Measurements from ENCODE around the gene ENAH. TPM values are rescaled to one million over a fixed set of nuclear protein-coding genes. Genes with fewer than 3 reads are reported as not detected.

Gene ENAH
- total and polyA plus RNA-seq, 8 donors, result 8.0 to 62.8 (median 31.9) TPM

DNA sequence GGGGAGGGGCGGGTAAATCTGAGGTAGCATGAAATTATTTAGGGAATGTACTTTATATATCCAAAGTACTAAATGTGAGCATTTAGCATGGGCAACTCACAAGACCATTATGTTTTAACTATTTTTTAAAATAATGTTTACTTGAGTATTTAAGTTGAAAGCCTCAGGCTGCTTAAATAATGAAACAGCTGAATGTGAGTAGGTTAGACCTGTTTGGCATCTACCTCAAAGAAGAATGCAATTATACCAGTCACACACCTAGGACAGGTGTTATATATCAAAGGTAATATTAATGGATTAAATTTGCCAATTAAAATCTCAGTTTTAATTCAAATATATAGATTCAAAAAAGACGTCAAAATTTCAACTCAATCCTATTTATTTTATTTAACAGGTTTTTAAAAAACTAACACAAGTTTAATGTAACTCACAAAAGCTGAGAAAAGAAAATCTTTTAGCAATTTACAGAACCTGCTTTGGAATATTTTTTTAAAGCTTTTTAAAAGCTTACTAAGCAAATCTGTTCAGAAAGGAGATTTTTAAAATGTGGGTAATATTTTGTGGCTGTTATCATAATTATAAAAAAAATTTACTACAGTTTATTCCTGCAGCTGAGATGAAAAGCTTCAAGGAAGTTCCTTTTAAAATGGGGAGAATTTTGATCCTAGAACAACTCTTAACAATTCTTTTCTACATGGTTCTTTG, 120.5 kb downstream of the ENAH start:
- TF ChIP-seq, protein P1, sequence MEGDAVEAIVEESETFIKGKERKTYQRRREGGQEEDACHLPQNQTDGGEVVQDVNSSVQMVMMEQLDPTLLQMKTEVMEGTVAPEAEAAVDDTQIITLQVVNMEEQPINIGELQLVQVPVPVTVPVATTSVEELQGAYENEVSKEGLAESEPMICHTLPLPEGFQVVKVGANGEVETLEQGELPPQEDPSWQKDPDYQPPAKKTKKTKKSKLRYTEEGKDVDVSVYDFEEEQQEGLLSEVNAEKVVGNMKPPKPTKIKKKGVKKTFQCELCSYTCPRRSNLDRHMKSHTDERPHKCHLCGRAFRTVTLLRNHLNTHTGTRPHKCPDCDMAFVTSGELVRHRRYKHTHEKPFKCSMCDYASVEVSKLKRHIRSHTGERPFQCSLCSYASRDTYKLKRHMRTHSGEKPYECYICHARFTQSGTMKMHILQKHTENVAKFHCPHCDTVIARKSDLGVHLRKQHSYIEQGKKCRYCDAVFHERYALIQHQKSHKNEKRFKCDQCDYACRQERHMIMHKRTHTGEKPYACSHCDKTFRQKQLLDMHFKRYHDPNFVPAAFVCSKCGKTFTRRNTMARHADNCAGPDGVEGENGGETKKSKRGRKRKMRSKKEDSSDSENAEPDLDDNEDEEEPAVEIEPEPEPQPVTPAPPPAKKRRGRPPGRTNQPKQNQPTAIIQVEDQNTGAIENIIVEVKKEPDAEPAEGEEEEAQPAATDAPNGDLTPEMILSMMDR (IDR thresholded peaks at IDR 0.05), result no peak
- Histone ChIP-seq H3K4me3 (no peak overlapping the region), H3K9me3 (no peaks in the 10 kb centered on the region), H3K27ac (no peak overlapping the region), H3K27me3 (no peaks in the 10 kb centered on the region), H3K36me3 (no peaks in the 10 kb centered on the region), H3K4me1 (peaks cover 14 to 22% (median 15%) of the 10 kb centered on the region in 3 donors)
- 76 to 77% methylated on average over 2 of the region's 2 CpGs for WGBS, 2 donors
- FAIRE-seq (peak; percentile 17), DNase-seq (no peak), ATAC-seq (no peak)
- intact Hi-C loops (cut with DNase I), result no loop called here

DNA sequence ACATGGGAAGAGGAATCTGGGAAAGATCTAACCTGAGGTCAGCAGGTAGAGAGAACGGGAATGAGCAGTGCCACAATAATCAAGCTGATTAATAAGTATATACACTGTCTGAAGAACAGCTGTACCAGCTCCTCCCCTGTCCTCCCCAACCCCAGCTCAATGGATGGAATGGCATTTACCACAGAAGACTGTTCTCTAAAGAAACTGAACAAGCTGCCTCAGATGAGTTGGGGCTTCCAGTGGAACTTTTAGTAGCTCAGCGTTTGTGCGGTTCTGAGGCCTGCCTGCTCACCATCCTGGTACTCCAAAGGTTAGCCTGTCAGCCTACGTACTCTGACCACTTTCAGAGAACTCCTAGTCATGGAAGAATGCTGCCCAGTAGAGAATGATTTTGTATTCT, 123.2 kb downstream of the ENAH start:
- 91 to 94% methylated on average over 4 of the region's 4 CpGs for WGBS, 2 donors
- no peak overlapping the region for H3K4me3 ChIP-seq
- DNase-seq (no peak), FAIRE-seq (no peak), ATAC-seq (no peak)
- H3K4me1 ChIP-seq, result peaks cover 16 to 30% (median 18%) of the 10 kb centered on the region in 3 donors
- intact Hi-C loops (cut with DNase I), result no loop called here
- H3K27ac ChIP-seq, result no peak overlapping the region
- H3K27me3 ChIP-seq, result no peaks in the 10 kb centered on the region
- TF ChIP-seq, protein P1 (IDR thresholded peaks at IDR 0.05), result no peak
- no peaks in the 10 kb centered on the region for H3K36me3 ChIP-seq
- no peaks in the 10 kb centered on the region for H3K9me3 ChIP-seq

DNA sequence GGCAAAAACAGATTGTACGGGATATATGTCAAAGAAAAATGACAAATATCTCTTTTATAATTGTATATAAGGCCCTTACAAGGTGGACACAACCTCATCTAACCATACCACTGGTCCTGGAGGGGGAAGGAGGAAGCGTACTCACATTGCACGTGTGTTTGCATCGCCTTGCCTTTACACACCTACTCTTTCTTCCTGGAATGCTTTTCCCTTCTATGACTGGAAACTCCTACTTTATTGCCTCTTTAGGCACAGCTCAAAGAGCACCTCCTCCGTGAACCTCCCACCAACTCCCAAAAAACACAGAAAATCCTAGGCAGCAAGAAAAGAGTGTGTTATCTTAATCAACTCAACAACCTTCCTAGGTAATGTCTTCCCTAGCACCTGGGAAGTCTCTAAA, 125.3 kb downstream of the ENAH start:
- FAIRE-seq (no peak), ATAC-seq (no peak), DNase-seq (no peak)
- TF ChIP-seq, protein P1 (IDR thresholded peaks at IDR 0.05), result no peak
- no peaks in the 10 kb centered on the region for H3K27me3 ChIP-seq
- 84 to 90% methylated on average over 5 of the region's 5 CpGs for WGBS, 2 donors
- peaks cover 10 to 15% (median 14%) of the 10 kb centered on the region in 3 donors for H3K4me1 ChIP-seq
- no peaks in the 10 kb centered on the region for H3K36me3 ChIP-seq
- H3K27ac ChIP-seq, result no peak overlapping the region
- intact Hi-C loops (cut with DNase I), result no loop called here
- H3K9me3 ChIP-seq, result no peaks in the 10 kb centered on the region
- H3K4me3 ChIP-seq, result no peak overlapping the region

DNA sequence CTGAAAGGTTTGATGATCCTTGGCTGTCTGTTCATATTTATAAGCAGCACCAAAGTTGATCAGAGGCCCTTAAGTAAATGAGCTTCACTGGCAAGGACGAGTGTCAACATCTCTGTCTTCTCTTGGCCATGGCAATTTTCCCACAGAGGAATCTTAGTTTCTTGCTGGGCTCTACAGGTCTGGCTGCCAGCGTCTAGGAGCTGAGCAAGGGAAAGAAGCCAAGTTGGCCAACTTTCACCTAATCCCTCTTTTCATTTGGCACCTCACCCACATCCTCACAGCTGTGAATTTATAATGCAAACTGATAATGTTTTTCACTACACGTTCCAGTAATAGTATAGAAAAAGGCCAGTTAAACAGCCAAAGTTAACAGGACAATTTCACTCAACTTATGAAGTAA, 126.0 kb downstream of the ENAH start:
- no peaks in the 10 kb centered on the region for H3K9me3 ChIP-seq
- ATAC-seq, result peak in 3 of 4 donors; percentile 69 to 80 (median 73)
- H3K4me3 ChIP-seq, result no peak overlapping the region
- intact Hi-C loops (cut with DNase I), result no loop called here
- TF ChIP-seq, protein P1 (IDR thresholded peaks at IDR 0.05), result no peak
- H3K27me3 ChIP-seq, result no peaks in the 10 kb centered on the region
- peaks cover 8 to 14% (median 10%) of the 10 kb centered on the region in 3 donors for H3K4me1 ChIP-seq
- no peaks in the 10 kb centered on the region for H3K36me3 ChIP-seq
- peak in 1 of 6 donors; percentile 38 for DNase-seq
- no peak overlapping the region for H3K27ac ChIP-seq
- WGBS, 2 donors, result 10 to 11% methylated on average over 3 of the region's 3 CpGs
- FAIRE-seq, result no peak

DNA sequence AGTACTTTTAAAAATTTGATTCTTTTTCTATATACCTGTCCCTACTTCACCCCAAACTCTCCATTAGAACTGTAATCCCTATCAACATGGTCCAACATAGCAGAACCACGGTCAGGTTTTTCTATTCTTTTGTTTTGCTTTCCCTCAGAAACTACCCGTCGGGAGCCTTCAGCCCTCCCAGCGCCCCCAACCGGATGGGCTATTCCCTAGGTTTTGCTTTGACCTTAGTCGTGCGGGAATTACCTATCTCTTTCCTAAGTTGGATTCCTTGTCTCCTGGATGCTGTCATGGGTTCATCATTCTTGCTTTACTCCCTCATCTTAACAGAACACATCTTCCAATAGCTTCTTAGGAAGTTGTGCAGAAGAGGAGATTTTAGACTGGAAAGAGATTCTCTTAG, 127.5 kb downstream of the ENAH start:
- FAIRE-seq (no peak), ATAC-seq (no peak), DNase-seq (no peak)
- peaks cover 8 to 14% (median 10%) of the 10 kb centered on the region in 3 donors for H3K4me1 ChIP-seq
- H3K4me3 ChIP-seq, result no peak overlapping the region
- H3K27me3 ChIP-seq, result no peaks in the 10 kb centered on the region
- no peak overlapping the region for H3K27ac ChIP-seq
- H3K36me3 ChIP-seq, result no peaks in the 10 kb centered on the region
- H3K9me3 ChIP-seq, result no peaks in the 10 kb centered on the region
- intact Hi-C loops (cut with DNase I), result no loop called here
- TF ChIP-seq, protein P1 (IDR thresholded peaks at IDR 0.05), result no peak
- WGBS, 2 donors, result 96 to 99% methylated on average over 7 of the region's 7 CpGs

Measured in pancreas (tissue), 10 donors.